DMS53 (cell line): Measurements from ENCODE around the gene ITPRIP.

Experiments
- DNase-seq: peaks from one replicate; lab custom pipeline; 2025; lab: John Stamatoyannopoulos, UW

ITPRIP gene

GRCh38 chr10:104307576-104308438 is 30.5 kb downstream of the ITPRIP start:
- no peak for DNase-seq

GRCh38 chr10:104306897-104307296 is 31.4 kb downstream of the ITPRIP start:
- DNase-seq, result peak; percentile 14

GRCh38 chr10:104304927-104305326 is 33.3 kb downstream of the ITPRIP start:
- no peak for DNase-seq

GRCh38 chr10:104304356-104304745 is 33.9 kb downstream of the ITPRIP start:
- no peak for DNase-seq

- no peak for DNase-seq
Observed at GRCh38 chr10:104303594-104304355, 34.5 kb downstream of the ITPRIP start.

GRCh38 chr10:104301907-104302690 is 36.2 kb downstream of the ITPRIP start:
- peak; percentile 12 for DNase-seq

GRCh38 chr10:104300736-104301292 is 37.5 kb downstream of the ITPRIP start:
- DNase-seq, result peak; percentile 99

- DNase-seq, result peak; percentile 40
Observed at GRCh38 chr10:104300002-104300735, 38.1 kb downstream of the ITPRIP start.

- no peak for DNase-seq
Observed at GRCh38 chr10:104299031-104299904, 39.0 kb downstream of the ITPRIP start.

GRCh38 chr10:104297697-104298660 is 40.3 kb downstream of the ITPRIP start:
- peak; percentile 41 for DNase-seq

- DNase-seq, result no peak
Observed at GRCh38 chr10:104296687-104297436, 41.4 kb downstream of the ITPRIP start.

GRCh38 chr10:104293781-104294321 is 44.4 kb downstream of the ITPRIP start:
- DNase-seq, result no peak

- DNase-seq, result no peak
Observed at GRCh38 chr10:104293011-104293410, 45.3 kb downstream of the ITPRIP start.

GRCh38 chr10:104291439-104291951 is 46.8 kb downstream of the ITPRIP start:
- peak; percentile 94 for DNase-seq

GRCh38 chr10:104288355-104288754 is 49.9 kb downstream of the ITPRIP start:
- peak; percentile 49 for DNase-seq

GRCh38 chr10:104286939-104287338 is 51.3 kb downstream of the ITPRIP start:
- no peak for DNase-seq

- DNase-seq, result no peak
Observed at GRCh38 chr10:104284846-104285245, 53.4 kb downstream of the ITPRIP start.

- DNase-seq, result no peak
Observed at GRCh38 chr10:104281694-104282093, 56.6 kb downstream of the ITPRIP start.
